HepG2 (cell line): ENCODE data around the gene FAM222A. TPM values are rescaled to one million over a fixed set of nuclear protein-coding genes. Genes with fewer than 3 reads are reported as not detected.
A peak's percentile ranks its signal among the peaks of the same experiment; 100 is the strongest.

ENCODE experiments used
- DR1 ChIP-seq: sonication (generic); formaldehyde crosslinking; IDR thresholded peaks from 2 replicates; pipeline ENCODE4 v1.8.0; 2021; ENCODE audit warnings: mild to moderate bottlenecking, missing genetic modification reagents, inconsistent platforms
- HNF4A ChIP-seq: sonication (generic); formaldehyde crosslinking; IDR thresholded peaks from 2 replicates; pipeline ENCODE4 v1.4.0; 2020; ENCODE audit warnings: missing genetic modification reagents
- NCOA1 ChIP-seq: sonication (generic); formaldehyde crosslinking; IDR thresholded peaks from 2 replicates; pipeline ENCODE4 v1.9.0; 2021; ENCODE audit warnings: missing genetic modification reagents
- POLR2A ChIP-seq, 2 experiments: IDR thresholded peaks; 2 replicates each; pipeline ENCODE4 v1.6.1; 2011; ENCODE audit warnings: low read depth in 2 of 2, low read length in 2 of 2, mild to moderate bottlenecking in 1 of 2, moderate library complexity in 1 of 2; ENCODE audit not compliant: insufficient read depth in 1 of 2
- RXRB ChIP-seq: IDR thresholded peaks from 2 replicates; pipeline ENCODE4 v1.6.1; 2016; ENCODE audit warnings: borderline replicate concordance, missing genetic modification reagents, missing compliant biosample characterization
- ZBTB14 ChIP-seq: sonication (generic); formaldehyde crosslinking; IDR thresholded peaks from 2 replicates; pipeline ENCODE4 v1.4.0; 2020; ENCODE audit warnings: missing genetic modification reagents
- ZFX ChIP-seq: sonication (generic); formaldehyde crosslinking; IDR thresholded peaks from 2 replicates; pipeline ENCODE4 v1.4.0; 2020; ENCODE audit warnings: mild to moderate bottlenecking, low read depth, missing genetic modification reagents, moderate library complexity
- ZGPAT ChIP-seq: IDR thresholded peaks from 2 replicates; pipeline ENCODE4 v1.6.1; 2016; ENCODE audit warnings: mild to moderate bottlenecking
- ZKSCAN5 ChIP-seq: sonication (generic); formaldehyde crosslinking; IDR thresholded peaks from 2 replicates; pipeline ENCODE4 v1.5.1; 2020; ENCODE audit warnings: mild to moderate bottlenecking, missing genetic modification reagents
- ZNF292 ChIP-seq: sonication (generic); formaldehyde crosslinking; IDR thresholded peaks from 2 replicates; pipeline ENCODE4 v1.8.1; 2022; ENCODE audit warnings: mild to moderate bottlenecking, low read depth, missing genetic modification reagents, borderline replicate concordance
- ZNF564 ChIP-seq: sonication (generic); formaldehyde crosslinking; IDR thresholded peaks from 2 replicates; pipeline ENCODE4 v1.8.1; 2023; ENCODE audit warnings: mild to moderate bottlenecking, missing genetic modification reagents
- ZNF703 ChIP-seq: sonication (generic); formaldehyde crosslinking; IDR thresholded peaks from 2 replicates; pipeline ENCODE4 v1.5.1; 2020; ENCODE audit warnings: missing genetic modification reagents, mild to moderate bottlenecking, moderate library complexity, borderline replicate concordance
- ZNF775 ChIP-seq: sonication (generic); formaldehyde crosslinking; IDR thresholded peaks from 2 replicates; pipeline ENCODE4 v1.4.0; 2020; ENCODE audit warnings: missing genetic modification reagents, mild to moderate bottlenecking, moderate library complexity, borderline replicate concordance
- polyA plus RNA-seq, 8 experiments: library from polyadenylated mRNA; depleted of rRNA in 3 of 8; stranded (reverse) in 7 of 8; unstranded in 1 of 8; fragments of >200 nt; fragmentation: Illumina TruSeq in 4 of 8; extraction: Trizol in 4 of 8; gene quantifications; 2 replicates each; pipeline versions ENCODE4 v1.2.1 to v1.2.3, GENCODE V29; 2011 to 2016; ENCODE audit warnings: low read depth in 4 of 8, missing spikeins in 1 of 8, mixed read lengths in 1 of 8; ENCODE audit not compliant: insufficient read depth in 1 of 8
- total RNA-seq, 5 experiments: library from RNA; depleted of rRNA; stranded (reverse); fragments of >200 nt; fragmentation: Illumina TruSeq; extraction: Trizol; gene quantifications; 2 replicates each; pipeline ENCODE4 v1.2.3, GENCODE V29; 2016; ENCODE audit warnings: low read depth in 1 of 5
- TF ChIP-seq, protein P1 (sequence below): sonication (generic); formaldehyde crosslinking; IDR thresholded peaks from 2 replicates; pipeline ENCODE4 v1.5.0; 2020; ENCODE audit warnings: mild to moderate bottlenecking, missing genetic modification reagents, borderline replicate concordance
- TF ChIP-seq, protein P2 (sequence below): sonication (generic); formaldehyde crosslinking; IDR thresholded peaks from 2 replicates; pipeline ENCODE4 v1.4.0; 2020; ENCODE audit warnings: missing genetic modification reagents
- TF ChIP-seq, protein P3 (sequence below): sonication (generic); formaldehyde crosslinking; IDR thresholded peaks from 2 replicates; pipeline ENCODE4 v1.4.0; 2020; ENCODE audit warnings: missing genetic modification reagents

The FAM222A gene
- total and polyA plus RNA-seq, 2 of the 13 experiments (the other 11 are each of a cell fraction or from before 2014, with no cell fraction given): 2.7 to 9.6 TPM

DNA sequence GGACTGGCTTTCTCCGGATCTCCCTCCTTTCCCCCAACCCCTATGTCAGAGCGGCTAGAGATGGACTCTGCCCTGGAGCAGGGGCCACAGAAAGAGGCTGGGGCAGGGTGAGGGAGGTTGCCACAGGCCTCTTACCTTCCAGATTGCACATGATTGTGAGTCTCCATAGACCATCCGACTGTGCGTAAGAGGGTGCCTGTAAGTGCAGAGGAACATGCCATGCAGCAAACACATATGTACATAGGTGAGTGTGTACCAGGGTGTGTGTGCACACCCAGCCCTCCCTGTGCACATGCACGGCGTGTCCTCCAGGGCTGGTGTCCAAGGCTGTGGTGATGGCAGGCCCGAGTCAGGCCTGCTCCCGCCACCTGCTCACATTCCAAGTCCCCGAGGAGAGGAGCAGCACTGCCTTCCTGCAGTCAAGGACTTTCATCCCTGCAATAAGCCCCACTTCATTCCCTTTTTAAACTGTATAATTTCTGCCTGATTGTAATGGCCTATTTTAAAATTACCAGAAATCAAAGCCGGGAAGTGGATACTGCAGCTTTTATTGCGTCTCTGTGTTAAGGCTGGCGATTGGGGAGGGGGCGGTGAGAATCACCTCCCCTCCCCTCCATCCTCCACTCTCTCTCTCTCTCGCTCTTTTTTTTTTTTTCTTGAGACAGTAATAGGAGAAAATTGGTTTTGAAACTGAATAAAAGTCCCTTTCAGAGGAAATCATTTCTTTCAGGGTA, 28.5 kb downstream of the FAM222A start (continued):
- TF ChIP-seq, protein P1, sequence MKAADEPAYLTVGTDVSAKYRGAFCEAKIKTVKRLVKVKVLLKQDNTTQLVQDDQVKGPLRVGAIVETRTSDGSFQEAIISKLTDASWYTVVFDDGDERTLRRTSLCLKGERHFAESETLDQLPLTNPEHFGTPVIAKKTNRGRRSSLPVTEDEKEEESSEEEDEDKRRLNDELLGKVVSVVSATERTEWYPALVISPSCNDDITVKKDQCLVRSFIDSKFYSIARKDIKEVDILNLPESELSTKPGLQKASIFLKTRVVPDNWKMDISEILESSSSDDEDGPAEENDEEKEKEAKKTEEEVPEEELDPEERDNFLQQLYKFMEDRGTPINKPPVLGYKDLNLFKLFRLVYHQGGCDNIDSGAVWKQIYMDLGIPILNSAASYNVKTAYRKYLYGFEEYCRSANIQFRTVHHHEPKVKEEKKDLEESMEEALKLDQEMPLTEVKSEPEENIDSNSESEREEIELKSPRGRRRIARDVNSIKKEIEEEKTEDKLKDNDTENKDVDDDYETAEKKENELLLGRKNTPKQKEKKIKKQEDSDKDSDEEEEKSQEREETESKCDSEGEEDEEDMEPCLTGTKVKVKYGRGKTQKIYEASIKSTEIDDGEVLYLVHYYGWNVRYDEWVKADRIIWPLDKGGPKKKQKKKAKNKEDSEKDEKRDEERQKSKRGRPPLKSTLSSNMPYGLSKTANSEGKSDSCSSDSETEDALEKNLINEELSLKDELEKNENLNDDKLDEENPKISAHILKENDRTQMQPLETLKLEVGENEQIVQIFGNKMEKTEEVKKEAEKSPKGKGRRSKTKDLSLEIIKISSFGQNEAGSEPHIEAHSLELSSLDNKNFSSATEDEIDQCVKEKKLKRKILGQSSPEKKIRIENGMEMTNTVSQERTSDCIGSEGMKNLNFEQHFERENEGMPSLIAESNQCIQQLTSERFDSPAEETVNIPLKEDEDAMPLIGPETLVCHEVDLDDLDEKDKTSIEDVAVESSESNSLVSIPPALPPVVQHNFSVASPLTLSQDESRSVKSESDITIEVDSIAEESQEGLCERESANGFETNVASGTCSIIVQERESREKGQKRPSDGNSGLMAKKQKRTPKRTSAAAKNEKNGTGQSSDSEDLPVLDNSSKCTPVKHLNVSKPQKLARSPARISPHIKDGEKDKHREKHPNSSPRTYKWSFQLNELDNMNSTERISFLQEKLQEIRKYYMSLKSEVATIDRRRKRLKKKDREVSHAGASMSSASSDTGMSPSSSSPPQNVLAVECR (CRISPR knock-in tag): peak; percentile 62; the same call in 1 of the 2 replicates
- TF ChIP-seq ZNF564 (CRISPR knock-in tag): 0 out of 2 replicates have a peak, but pooled peaks have one; percentile 2
- TF ChIP-seq ZFX (CRISPR knock-in tag): peak; percentile 95
- TF ChIP-seq ZNF703 (CRISPR knock-in tag): no peak
- peak in 1 of 2 experiments; percentile 46; a peak in 2 of 4 replicates for TF ChIP-seq POLR2A (IDR thresholded peaks at IDR 0.05; ENCODE audit: insufficient read depth in 1 of 2, low read depth in 2 of 2, low read length in 2 of 2)
- TF ChIP-seq ZNF292 (CRISPR knock-in tag): peak; percentile 58; the same call in 1 of the 2 replicates
- no peak for TF ChIP-seq DR1
- no peak for TF ChIP-seq ZBTB14 (CRISPR knock-in tag)
- TF ChIP-seq ZKSCAN5 (CRISPR knock-in tag): no peak
- TF ChIP-seq, protein P2, sequence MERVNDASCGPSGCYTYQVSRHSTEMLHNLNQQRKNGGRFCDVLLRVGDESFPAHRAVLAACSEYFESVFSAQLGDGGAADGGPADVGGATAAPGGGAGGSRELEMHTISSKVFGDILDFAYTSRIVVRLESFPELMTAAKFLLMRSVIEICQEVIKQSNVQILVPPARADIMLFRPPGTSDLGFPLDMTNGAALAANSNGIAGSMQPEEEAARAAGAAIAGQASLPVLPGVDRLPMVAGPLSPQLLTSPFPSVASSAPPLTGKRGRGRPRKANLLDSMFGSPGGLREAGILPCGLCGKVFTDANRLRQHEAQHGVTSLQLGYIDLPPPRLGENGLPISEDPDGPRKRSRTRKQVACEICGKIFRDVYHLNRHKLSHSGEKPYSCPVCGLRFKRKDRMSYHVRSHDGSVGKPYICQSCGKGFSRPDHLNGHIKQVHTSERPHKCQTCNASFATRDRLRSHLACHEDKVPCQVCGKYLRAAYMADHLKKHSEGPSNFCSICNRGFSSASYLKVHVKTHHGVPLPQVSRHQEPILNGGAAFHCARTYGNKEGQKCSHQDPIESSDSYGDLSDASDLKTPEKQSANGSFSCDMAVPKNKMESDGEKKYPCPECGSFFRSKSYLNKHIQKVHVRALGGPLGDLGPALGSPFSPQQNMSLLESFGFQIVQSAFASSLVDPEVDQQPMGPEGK (CRISPR knock-in tag): peak; percentile 75
- peak; percentile 58; the same call in 1 of the 2 replicates for TF ChIP-seq ZGPAT
- peak; percentile 22; the same call in 1 of the 2 replicates for TF ChIP-seq RXRB (CRISPR knock-in tag)
- TF ChIP-seq NCOA1 (CRISPR knock-in tag): no peak
- no peak for TF ChIP-seq ZNF775 (CRISPR knock-in tag)
- TF ChIP-seq HNF4A: peak; percentile 95
- TF ChIP-seq, protein P3, sequence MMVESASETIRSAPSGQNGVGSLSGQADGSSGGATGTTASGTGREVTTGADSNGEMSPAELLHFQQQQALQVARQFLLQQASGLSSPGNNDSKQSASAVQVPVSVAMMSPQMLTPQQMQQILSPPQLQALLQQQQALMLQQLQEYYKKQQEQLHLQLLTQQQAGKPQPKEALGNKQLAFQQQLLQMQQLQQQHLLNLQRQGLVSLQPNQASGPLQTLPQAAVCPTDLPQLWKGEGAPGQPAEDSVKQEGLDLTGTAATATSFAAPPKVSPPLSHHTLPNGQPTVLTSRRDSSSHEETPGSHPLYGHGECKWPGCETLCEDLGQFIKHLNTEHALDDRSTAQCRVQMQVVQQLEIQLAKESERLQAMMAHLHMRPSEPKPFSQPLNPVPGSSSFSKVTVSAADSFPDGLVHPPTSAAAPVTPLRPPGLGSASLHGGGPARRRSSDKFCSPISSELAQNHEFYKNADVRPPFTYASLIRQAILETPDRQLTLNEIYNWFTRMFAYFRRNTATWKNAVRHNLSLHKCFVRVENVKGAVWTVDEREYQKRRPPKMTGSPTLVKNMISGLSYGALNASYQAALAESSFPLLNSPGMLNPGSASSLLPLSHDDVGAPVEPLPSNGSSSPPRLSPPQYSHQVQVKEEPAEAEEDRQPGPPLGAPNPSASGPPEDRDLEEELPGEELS: 0 out of 2 replicates have a peak, but pooled peaks have one; percentile 30
